GM15510 (cell line): ENCODE data around the gene NAA80.

ENCODE experiments used
- POLR2A ChIP-seq: IDR thresholded peaks from 3 replicates; pipeline ENCODE4 v1.6.1; 2011; ENCODE audit warnings: borderline replicate concordance; ENCODE audit not compliant: insufficient read length; ENCODE audit errors: extremely low read depth

NAA80 gene

DNA sequence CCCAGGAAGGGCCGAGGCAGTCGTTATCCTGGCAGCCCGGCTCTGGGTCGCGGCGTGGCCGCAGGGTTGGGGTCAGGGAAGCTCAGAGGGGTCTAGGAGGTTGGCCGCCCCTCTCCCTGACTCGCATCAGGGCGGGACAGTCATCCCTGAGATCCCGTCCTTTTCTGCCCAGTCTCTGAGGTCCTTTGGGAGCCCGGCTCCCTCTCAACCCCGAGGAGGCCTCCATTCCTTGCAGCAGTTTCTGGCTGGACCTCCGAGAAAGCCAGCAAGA is 22.8 kb upstream of the NAA80 start:
- no peak for TF ChIP-seq POLR2A

GRCh38 chr3:50321336-50322114 is 22.3 kb upstream of the NAA80 start:
- TF ChIP-seq POLR2A = peak; percentile 72

- no peak for TF ChIP-seq POLR2A
These were observed 21.7 kb upstream of the NAA80 start for GRCh38 chr3:50320853-50321335.

DNA sequence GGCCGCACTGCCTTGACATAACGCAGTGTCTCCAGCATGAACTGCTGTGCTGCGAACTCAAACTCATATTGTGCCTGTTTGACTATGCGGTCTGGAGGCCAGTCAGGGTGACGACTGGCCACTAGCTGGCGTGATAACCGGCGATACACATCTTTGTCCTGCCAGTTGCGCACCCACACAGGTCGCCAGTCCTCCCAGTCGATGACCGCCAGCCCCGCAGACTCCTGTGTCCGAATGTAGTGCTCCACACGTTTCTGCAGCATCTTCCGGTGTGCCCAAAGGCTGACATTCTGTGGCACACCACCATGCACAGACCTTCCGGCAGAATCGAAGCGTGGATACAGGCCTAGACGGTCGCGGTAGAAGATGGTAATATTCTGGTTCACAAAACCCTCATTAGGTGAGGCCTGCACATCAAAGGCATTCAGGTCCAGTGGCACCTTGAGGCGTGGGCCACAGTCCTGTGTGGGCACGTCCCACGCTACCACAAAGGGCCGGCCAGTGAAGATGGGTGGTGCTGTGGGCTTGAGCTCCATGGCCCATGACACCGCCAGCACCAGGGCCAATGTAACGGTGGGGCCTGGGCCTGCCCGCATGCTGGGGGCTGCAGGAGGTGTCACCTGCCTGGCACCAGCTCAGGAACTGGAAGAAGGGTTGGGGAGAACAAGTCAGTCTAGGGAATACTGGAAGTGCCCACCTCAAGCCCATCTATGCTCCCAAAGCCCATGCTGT is 20.9 kb upstream of the NAA80 start:
- TF ChIP-seq POLR2A = no peak

DNA sequence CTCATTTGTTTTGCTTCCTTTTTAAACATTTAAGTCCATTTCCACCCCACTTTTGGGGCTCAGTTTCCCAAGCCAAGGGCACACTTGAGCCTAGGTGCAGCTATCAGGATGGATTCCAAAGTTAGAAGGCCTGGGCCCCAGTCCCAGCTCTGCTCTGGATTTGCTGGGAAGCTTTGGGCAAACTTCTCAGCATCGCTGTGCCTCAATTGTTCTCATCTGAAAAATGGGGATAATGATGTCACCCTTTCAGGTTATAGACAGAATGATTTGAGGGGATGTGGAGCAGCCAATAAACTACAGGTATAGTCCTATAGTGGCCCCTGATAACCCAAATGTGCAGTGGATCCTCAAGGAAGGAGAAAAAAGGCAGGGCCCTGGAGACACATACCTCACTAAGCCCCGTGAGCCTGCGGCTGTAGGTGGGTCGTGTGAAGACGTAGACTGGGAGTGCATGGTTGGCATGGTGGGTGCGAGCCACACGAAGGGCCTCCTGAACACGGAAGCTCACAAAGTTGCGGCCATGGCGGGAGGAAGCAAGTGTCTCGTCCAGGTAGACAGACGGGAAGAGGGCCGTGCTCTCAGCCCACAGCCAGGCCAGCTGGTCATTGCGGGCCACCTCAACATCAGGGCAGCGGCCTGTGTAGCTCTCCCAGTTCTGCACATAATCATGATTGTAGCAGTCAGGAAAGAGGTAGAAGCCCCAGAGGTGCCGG is 20.1 kb upstream of the NAA80 start:
- no peak for TF ChIP-seq POLR2A

GRCh38 chr3:50318615-50319014 is 19.4 kb upstream of the NAA80 start:
- no peak for TF ChIP-seq POLR2A

DNA sequence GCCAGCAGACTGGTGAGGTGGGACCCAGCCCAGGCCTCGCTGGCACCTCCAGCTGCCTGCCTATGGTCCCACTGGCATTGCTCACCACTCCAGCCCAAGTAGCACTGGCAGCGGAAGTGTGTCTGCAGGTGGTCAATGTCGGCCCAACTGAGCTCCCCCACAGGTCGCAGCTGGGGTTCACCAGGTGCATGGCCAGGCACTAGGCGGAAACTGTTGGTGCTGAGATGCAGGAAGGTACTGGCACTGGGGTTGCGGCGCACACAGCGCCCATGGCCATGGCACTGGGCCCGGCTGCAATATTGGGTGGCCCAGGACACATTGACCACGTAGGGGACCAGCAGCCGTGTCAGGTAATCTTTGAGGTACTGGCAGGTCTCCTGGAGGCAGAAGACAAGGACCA is 19.0 kb upstream of the NAA80 start:
- no peak for TF ChIP-seq POLR2A

GRCh38 chr3:50317300-50317699 is 18.1 kb upstream of the NAA80 start:
- no peak for TF ChIP-seq POLR2A

DNA sequence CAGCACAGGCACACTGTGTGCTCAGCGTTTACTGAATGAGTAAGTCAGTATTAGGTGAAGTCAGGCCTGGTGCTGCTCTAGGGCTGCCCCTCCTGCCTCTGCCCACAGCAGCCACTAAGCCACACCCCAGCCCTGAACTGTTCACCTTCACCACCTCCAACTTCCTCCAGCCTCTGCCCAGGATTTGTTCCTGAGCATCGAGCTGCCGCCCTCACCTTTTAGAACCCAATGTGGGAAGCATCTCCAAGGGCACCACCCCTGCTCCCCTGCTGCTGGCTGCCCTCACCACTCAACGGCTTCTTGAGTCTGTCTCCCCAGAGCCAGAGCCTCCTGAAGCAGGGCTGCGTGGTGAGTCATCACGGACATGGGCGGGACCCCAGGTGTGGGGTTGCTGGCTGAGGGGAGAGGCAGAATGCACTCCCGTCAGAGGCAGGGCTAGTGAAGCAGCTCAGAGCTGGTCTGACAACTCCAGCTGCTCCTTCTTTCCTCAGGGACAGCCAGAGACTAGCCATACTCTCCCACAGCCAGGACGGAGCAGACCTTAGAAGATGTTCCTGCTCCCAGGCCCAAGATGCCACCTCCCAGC is 17.5 kb upstream of the NAA80 start:
- no peak for TF ChIP-seq POLR2A

GRCh38 chr3:50314816-50315215 is 15.6 kb upstream of the NAA80 start:
- no peak for TF ChIP-seq POLR2A

GRCh38 chr3:50314342-50314741 is 15.1 kb upstream of the NAA80 start:
- TF ChIP-seq POLR2A = no peak

DNA sequence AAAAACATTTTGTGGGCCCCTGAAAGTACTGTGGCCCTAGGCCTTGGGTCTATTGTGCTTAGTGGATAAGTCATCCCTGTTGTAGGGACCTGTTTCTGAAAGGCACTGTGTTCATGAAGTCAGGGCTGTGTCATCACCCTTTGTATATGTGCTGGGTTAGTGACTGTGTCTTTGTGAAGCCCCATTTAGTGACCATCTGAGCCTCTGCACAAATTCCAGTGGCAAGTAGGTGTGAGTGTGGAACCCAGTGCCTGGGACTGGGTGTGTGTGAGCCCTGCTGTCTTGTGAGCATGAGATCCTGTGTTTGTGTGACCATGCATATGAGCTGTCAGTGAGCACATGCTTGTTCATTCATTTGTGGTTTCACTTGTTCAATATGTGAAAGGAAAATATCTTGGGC is 5.4 kb upstream of the NAA80 start:
- no peak for TF ChIP-seq POLR2A

GRCh38 chr3:50303013-50303815 is 4.0 kb upstream of the NAA80 start, which contains the start of gene HYAL1:
Gene HYAL1 (minus strand): TSS chr3:50303574. CDS start chr3:50302956, 618 bp downstream.
- no peak for TF ChIP-seq POLR2A
